SK-N-SH treated with all-trans-retinoic acid at 6 μM for 48 hours (cell line): ENCODE results near the gene NLE1.

Experiments used
- ATAC-seq: fragments of 200-7000 bp; cut with Tn5 transposase; 3 replicates; pipeline ENCODE4 v1.9.1; 2020; ENCODE audit warnings: mild to moderate bottlenecking, moderate library complexity
- ARNTL ChIP-seq: fragments of 450-650 bp; formaldehyde crosslinking; IDR thresholded peaks from 2 replicates; pipeline ENCODE4 v1.5.0; 2020; ENCODE audit warnings: low read depth, mild to moderate bottlenecking, moderate library complexity, borderline replicate concordance
- BACH2 ChIP-seq: fragments of 250-450 bp; sonication (Bioruptor Pico); IDR thresholded peaks from 2 replicates; pipeline ENCODE4 v1.9.0; 2021; ENCODE audit warnings: mild to moderate bottlenecking, borderline replicate concordance
- CREB5 ChIP-seq: fragments of 250-450 bp; sonication (Bioruptor Pico); IDR thresholded peaks from 2 replicates; pipeline ENCODE4 v1.5.1; 2020; ENCODE audit warnings: low read depth, mild to moderate bottlenecking, moderate library complexity
- CSDC2 ChIP-seq: fragments of 250-450 bp; sonication (Bioruptor Pico); IDR thresholded peaks from 2 replicates; pipeline ENCODE4 v1.5.0; 2020; ENCODE audit warnings: mild to moderate bottlenecking, moderate library complexity
- CSRNP3 ChIP-seq: fragments of 250-450 bp; sonication (Bioruptor Pico); IDR thresholded peaks from 2 replicates; pipeline ENCODE4 v1.5.1; 2021; ENCODE audit warnings: mild to moderate bottlenecking, moderate library complexity
- ESRRG ChIP-seq: fragments of 250-450 bp; sonication (Bioruptor Pico); IDR thresholded peaks from 2 replicates; pipeline ENCODE4 v1.6.1; 2021; ENCODE audit warnings: mild to moderate bottlenecking
- GLIS3 ChIP-seq: fragments of 250-450 bp; sonication (Bioruptor Pico); IDR thresholded peaks from 2 replicates; pipeline ENCODE4 v1.5.0; 2020; ENCODE audit warnings: mild to moderate bottlenecking, moderate library complexity
- ISL1 ChIP-seq: fragments of 250-450 bp; sonication (Bioruptor Pico); IDR thresholded peaks from 2 replicates; pipeline ENCODE4 v2.1.2; 2022; ENCODE audit warnings: mild to moderate bottlenecking, moderate library complexity
- OSR1 ChIP-seq: fragments of 250-450 bp; sonication (Bioruptor Pico); IDR thresholded peaks from 2 replicates; pipeline ENCODE4 v1.8.0; 2022; ENCODE audit warnings: moderate library complexity, mild to moderate bottlenecking, inconsistent platforms
- PATZ1 ChIP-seq: fragments of 250-450 bp; sonication (Bioruptor Pico); IDR thresholded peaks from 2 replicates; pipeline ENCODE4 v1.8.0; 2020; ENCODE audit warnings: mild to moderate bottlenecking, moderate library complexity, borderline replicate concordance
- POU6F1 ChIP-seq: fragments of 250-450 bp; sonication (Bioruptor Pico); IDR thresholded peaks from 2 replicates; pipeline ENCODE4 v1.8.0; 2021; ENCODE audit warnings: low read depth, mild to moderate bottlenecking, moderate library complexity, borderline replicate concordance
- PPARA ChIP-seq: fragments of 250-450 bp; sonication (Bioruptor Pico); IDR thresholded peaks from 2 replicates; pipeline ENCODE4 v1.5.0; 2020; ENCODE audit warnings: mild to moderate bottlenecking, borderline replicate concordance
- SNAI2 ChIP-seq: fragments of 250-450 bp; sonication (Bioruptor Pico); IDR thresholded peaks from 2 replicates; pipeline ENCODE4 v1.5.0; 2020; ENCODE audit warnings: mild to moderate bottlenecking, moderate library complexity
- TOX ChIP-seq: fragments of 250-450 bp; sonication (Bioruptor Pico); IDR thresholded peaks from 2 replicates; pipeline ENCODE4 v1.8.0; 2021; ENCODE audit warnings: mild to moderate bottlenecking, moderate library complexity, borderline replicate concordance
- TSHZ2 ChIP-seq: fragments of 250-450 bp; sonication (Bioruptor Pico); IDR thresholded peaks from 2 replicates; pipeline ENCODE4 v1.5.0; 2020; ENCODE audit warnings: mild to moderate bottlenecking, moderate library complexity
- ZFP3 ChIP-seq: fragments of 250-450 bp; sonication (Bioruptor Pico); IDR thresholded peaks from 2 replicates; pipeline ENCODE4 v1.5.0; 2020; ENCODE audit warnings: mild to moderate bottlenecking, moderate library complexity
- ZFP30 ChIP-seq: fragments of 450-650 bp; formaldehyde crosslinking; IDR thresholded peaks from 2 replicates; pipeline ENCODE4 v1.5.0; 2022; ENCODE audit warnings: mild to moderate bottlenecking, moderate library complexity
- ZNF565 ChIP-seq: fragments of 450-650 bp; formaldehyde crosslinking; conservative IDR thresholded peaks from 2 replicates; pipeline ENCODE4 v1.5.0; 2020; ENCODE audit warnings: low read depth, mild to moderate bottlenecking, moderate library complexity
- ZNF70 ChIP-seq: fragments of 450-650 bp; formaldehyde crosslinking; IDR thresholded peaks from 2 replicates; pipeline ENCODE4 v1.5.0; 2020; ENCODE audit warnings: mild to moderate bottlenecking, moderate library complexity
- ZNF8 ChIP-seq: fragments of 450-650 bp; formaldehyde crosslinking; IDR thresholded peaks from 2 replicates; pipeline ENCODE4 v1.5.0; 2020; ENCODE audit warnings: mild to moderate bottlenecking, moderate library complexity

Gene NLE1

GRCh38 chr17:35169835-35170363, 27.8 kb upstream of the NLE1 start (continued):
- TF ChIP-seq CSRNP3 (CRISPR knock-in tag) (no peak), ESRRG (no peak), ZFP3 (CRISPR knock-in tag) (no peak), CSDC2 (CRISPR knock-in tag) (no peak), ZNF8 (CRISPR knock-in tag) (no peak)
- TF ChIP-seq, all 23 proteins: peak for 0

- ATAC-seq, result no peak
- no peak for TF ChIP-seq SNAI2 (CRISPR knock-in tag)
- no peak for TF ChIP-seq ZNF565 (CRISPR knock-in tag)
- TF ChIP-seq GLIS3, result no peak
- no peak for TF ChIP-seq ARNTL
- no peak for TF ChIP-seq PPARA (CRISPR knock-in tag)
- no peak for TF ChIP-seq OSR1 (CRISPR knock-in tag)
- no peak for TF ChIP-seq ZFP3 (CRISPR knock-in tag)
- no peak for TF ChIP-seq POU6F1 (CRISPR knock-in tag)
- no peak for TF ChIP-seq ZFP30 (CRISPR knock-in tag)
- no peak for TF ChIP-seq ISL1
- no peak for TF ChIP-seq CREB5 (CRISPR knock-in tag)
- TF ChIP-seq CSRNP3 (CRISPR knock-in tag), result no peak
- TF ChIP-seq BACH2, result no peak
- TF ChIP-seq TSHZ2 (CRISPR knock-in tag), result no peak
- no peak for TF ChIP-seq TOX (CRISPR knock-in tag)
- no peak for TF ChIP-seq PATZ1
- no peak for TF ChIP-seq ZNF70 (CRISPR knock-in tag)
Observed at GRCh38 chr17:35167666-35168065, 25.6 kb upstream of the NLE1 start.

GRCh38 chr17:35167046-35167445, 24.9 kb upstream of the NLE1 start:
- ATAC-seq, result no peak
- TF ChIP-seq GLIS3 (no peak), SNAI2 (CRISPR knock-in tag) (no peak), TOX (CRISPR knock-in tag) (no peak), OSR1 (CRISPR knock-in tag) (no peak), ESRRG (no peak), POU6F1 (CRISPR knock-in tag) (no peak), TSHZ2 (CRISPR knock-in tag) (no peak), ARNTL (no peak), BACH2 (no peak)
